Astrocyte (in vitro differentiated cells and primary cell): ENCODE measurements around the gene LRMDA. TPM values are rescaled to one million over a fixed set of nuclear protein-coding genes. Genes with fewer than 3 reads are reported as not detected.

Source experiments
- DNase-seq: peaks from one replicate; pipeline ENCODE4 v3.0.0-alpha.2; 2010; ENCODE audit warnings: low read depth
- FAIRE-seq: peaks from 2 replicates; lab custom pipeline; 2011; peaks lifted over from hg19 to GRCh38; lab: Jason Lieb, UNC
- H2AFZ ChIP-seq: 2 replicates; pipeline ENCODE4 v1.6.0; 2012; ENCODE audit warnings: low read depth, low read length, inconsistent platforms
- H3K27ac ChIP-seq: 2 replicates; pipeline ENCODE4 v1.5.1; 2011; ENCODE audit warnings: low read depth, low read length, inconsistent platforms
- H3K27me3 ChIP-seq: 2 replicates; pipeline ENCODE4 v1.6.0; 2011; ENCODE audit warnings: low read length, inconsistent platforms; ENCODE audit not compliant: insufficient read depth
- H3K36me3 ChIP-seq: 2 replicates; pipeline ENCODE4 v1.5.1; 2011; ENCODE audit warnings: low read length, inconsistent platforms; ENCODE audit not compliant: insufficient read depth
- H3K4me1 ChIP-seq: 2 replicates; pipeline ENCODE4 v1.5.1; 2011; ENCODE audit warnings: low read length, inconsistent platforms; ENCODE audit not compliant: insufficient read depth
- H3K4me2 ChIP-seq: 2 replicates; pipeline ENCODE4 v1.6.0; 2012; ENCODE audit warnings: low read length, inconsistent platforms
- H3K4me3 ChIP-seq: 2 replicates; pipeline ENCODE4 v1.5.1; 2011; ENCODE audit warnings: low read depth, mild to moderate bottlenecking, low read length, inconsistent platforms; ENCODE audit not compliant: insufficient read depth
- H3K79me2 ChIP-seq: 2 replicates; pipeline ENCODE4 v1.6.0; 2012; ENCODE audit warnings: mild to moderate bottlenecking, low read length, inconsistent platforms; ENCODE audit not compliant: insufficient read depth
- H3K9ac ChIP-seq: 2 replicates; pipeline ENCODE4 v1.6.0; 2012; ENCODE audit warnings: mild to moderate bottlenecking, low read length, inconsistent platforms
- H3K9me3 ChIP-seq: 2 replicates; pipeline ENCODE4 v1.5.1; 2012; ENCODE audit warnings: low read depth, mild to moderate bottlenecking, low read length, inconsistent platforms; ENCODE audit not compliant: insufficient read depth
- H4K20me1 ChIP-seq: 2 replicates; pipeline ENCODE4 v1.6.0; 2012; ENCODE audit warnings: low read length, inconsistent platforms; ENCODE audit not compliant: insufficient read depth
- H3K27ac Mint-ChIP-seq: one replicate; pipeline ENCODE4 v1.8.0; 2021; ENCODE audit warnings: mild to moderate bottlenecking, mixed read lengths; ENCODE audit not compliant: unreplicated experiment
- H3K27me3 Mint-ChIP-seq: one replicate; pipeline ENCODE4 v1.8.0; 2021; ENCODE audit warnings: low read depth, mixed read lengths; ENCODE audit not compliant: unreplicated experiment
- H3K36me3 Mint-ChIP-seq: one replicate; pipeline ENCODE4 v1.8.0; 2021; ENCODE audit warnings: low read depth, mixed read lengths; ENCODE audit not compliant: unreplicated experiment
- H3K4me1 Mint-ChIP-seq: one replicate; pipeline ENCODE4 v1.8.0; 2021; ENCODE audit warnings: low read depth, mixed read lengths; ENCODE audit not compliant: unreplicated experiment
- H3K4me3 Mint-ChIP-seq: one replicate; pipeline ENCODE4 v1.8.0; 2021; ENCODE audit warnings: mild to moderate bottlenecking, moderate library complexity, mixed read lengths; ENCODE audit not compliant: unreplicated experiment
- H3K9me3 Mint-ChIP-seq: one replicate; pipeline ENCODE4 v1.8.0; 2021; ENCODE audit warnings: mild to moderate bottlenecking, mixed read lengths; ENCODE audit not compliant: unreplicated experiment
- CTCF ChIP-seq: IDR thresholded peaks from 2 replicates; pipeline ENCODE4 v1.5.1; 2011; ENCODE audit warnings: low read depth, mild to moderate bottlenecking, inconsistent platforms, low read length, moderate library complexity; ENCODE audit not compliant: insufficient read depth
- EZH2 ChIP-seq: IDR thresholded peaks from 2 replicates; pipeline ENCODE4 v1.6.1; 2012; ENCODE audit warnings: mild to moderate bottlenecking, low read length, inconsistent platforms; ENCODE audit not compliant: insufficient read depth
- total RNA-seq: library from RNA; stranded (reverse); gene quantifications from 2 replicates; pipeline ENCODE4 v1.2.1, GENCODE V29; 2021

LRMDA gene
- total RNA-seq, 1 donor from 2014 or later, result 2.7 TPM

DNA sequence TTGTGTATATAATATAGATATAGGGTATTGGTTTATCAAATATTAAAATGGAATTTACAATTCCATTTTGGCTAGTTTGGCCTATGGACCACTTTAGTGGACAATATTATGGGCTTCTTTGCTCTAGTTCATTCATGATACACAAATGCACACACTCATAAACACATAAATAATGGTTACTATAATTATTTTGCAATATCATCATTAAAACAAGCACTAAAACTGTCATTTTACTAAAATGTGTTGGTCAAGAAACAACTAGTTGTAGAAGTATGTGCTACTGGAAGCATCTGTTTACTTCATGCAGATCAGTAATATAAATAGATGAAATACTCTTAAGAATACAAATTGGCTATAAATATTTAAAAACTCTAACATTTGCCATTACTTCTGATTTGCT lies 1131.9 kb downstream of the LRMDA start:
- Histone ChIP-seq H3K4me1 (peaks cover 8% of the 10 kb centered on the region), H3K27ac (no peak overlapping the region), H3K9ac (no peak overlapping the region), H4K20me1 (no peaks in the 10 kb centered on the region), H3K9me3 (no peaks in the 10 kb centered on the region), H3K4me3 (no peak overlapping the region), H3K36me3 (no peaks in the 10 kb centered on the region), H3K27me3 (no peaks in the 10 kb centered on the region), H3K79me2 (no peaks in the 10 kb centered on the region), H3K4me2 (no peak overlapping the region), H2AFZ (no peak overlapping the region)
- Mint-ChIP-seq H3K27ac (no peak overlapping the region), H3K9me3 (no peaks in the 10 kb centered on the region), H3K27me3 (no peaks in the 10 kb centered on the region), H3K36me3 (no peaks in the 10 kb centered on the region), H3K4me3 (no peak overlapping the region), H3K4me1 (peaks cover 4% of the 10 kb centered on the region)
- DNase-seq (no peak), FAIRE-seq (no peak)
- TF ChIP-seq EZH2, result no peak
- no peak for TF ChIP-seq CTCF

- H3K36me3 Mint-ChIP-seq, result no peaks in the 10 kb centered on the region
- H3K27me3 Mint-ChIP-seq, result no peaks in the 10 kb centered on the region
- H3K4me2 ChIP-seq, result no peak overlapping the region
- no peaks in the 10 kb centered on the region for H3K9me3 ChIP-seq
- no peak for TF ChIP-seq CTCF
- no peak for TF ChIP-seq EZH2
- H3K27me3 ChIP-seq, result no peaks in the 10 kb centered on the region
- no peak overlapping the region for H2AFZ ChIP-seq
- FAIRE-seq (no peak), DNase-seq (no peak)
- no peaks in the 10 kb centered on the region for H3K4me1 ChIP-seq
- H3K36me3 ChIP-seq, result no peaks in the 10 kb centered on the region
- H3K4me3 Mint-ChIP-seq, result no peak overlapping the region
- H3K9me3 Mint-ChIP-seq, result no peaks in the 10 kb centered on the region
- H3K27ac ChIP-seq, result no peak overlapping the region
- no peak overlapping the region for H3K27ac Mint-ChIP-seq
- H3K9ac ChIP-seq, result no peak overlapping the region
- no peak overlapping the region for H3K4me3 ChIP-seq
- peaks cover 11% of the 10 kb centered on the region for H3K4me1 Mint-ChIP-seq
- H3K79me2 ChIP-seq, result no peaks in the 10 kb centered on the region
- no peaks in the 10 kb centered on the region for H4K20me1 ChIP-seq
Observed at GRCh38 chr10:76572021-76572420, 1140.6 kb downstream of the LRMDA start.

DNA sequence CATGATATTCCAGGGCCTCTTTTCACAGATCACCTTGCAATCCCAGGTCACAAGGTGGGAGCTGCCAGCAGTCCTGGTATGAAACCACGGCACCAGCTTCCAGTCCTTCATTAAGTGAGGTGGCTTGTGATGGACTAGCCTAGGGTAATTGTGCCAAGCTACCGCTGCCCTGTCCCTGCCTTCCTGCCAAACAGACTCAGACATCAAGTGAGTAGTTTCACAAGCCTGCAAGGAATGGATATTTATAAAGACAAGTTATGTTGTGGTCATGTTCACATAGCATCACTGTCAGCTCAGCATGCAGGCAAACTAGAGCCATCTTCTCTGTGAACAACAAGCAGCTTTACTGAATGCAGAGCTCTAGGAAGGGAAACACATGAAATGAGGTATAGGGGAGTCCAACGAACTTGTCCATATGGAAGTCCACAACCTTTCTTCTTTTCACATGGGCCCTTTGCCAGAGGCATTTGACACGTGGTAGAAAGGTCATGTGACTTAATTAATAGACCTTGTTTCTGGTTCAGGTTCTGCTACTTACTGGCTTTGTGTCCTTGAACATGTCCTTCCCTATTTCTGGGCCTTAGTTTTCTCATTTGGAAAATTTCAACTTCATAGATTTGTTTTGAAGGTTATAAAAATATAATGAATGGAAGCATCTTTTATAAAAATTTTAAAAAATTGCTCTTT lies 1145.0 kb downstream of the LRMDA start:
- Histone ChIP-seq H3K4me3 (no peak overlapping the region), H3K27ac (no peak overlapping the region), H3K4me2 (no peak overlapping the region), H2AFZ (no peak overlapping the region), H3K36me3 (no peaks in the 10 kb centered on the region), H3K9ac (no peak overlapping the region), H3K4me1 (no peaks in the 10 kb centered on the region), H3K79me2 (no peaks in the 10 kb centered on the region), H3K27me3 (no peaks in the 10 kb centered on the region), H4K20me1 (no peaks in the 10 kb centered on the region), H3K9me3 (no peaks in the 10 kb centered on the region)
- no peak overlapping the region for H3K4me3 Mint-ChIP-seq
- no peaks in the 10 kb centered on the region for H3K27me3 Mint-ChIP-seq
- no peak overlapping the region for H3K27ac Mint-ChIP-seq
- DNase-seq (peak; percentile 83), FAIRE-seq (peak; percentile 91)
- H3K4me1 Mint-ChIP-seq, result peaks cover 12% of the 10 kb centered on the region
- TF ChIP-seq CTCF, result no peak
- no peak for TF ChIP-seq EZH2
- no peaks in the 10 kb centered on the region for H3K36me3 Mint-ChIP-seq
- no peaks in the 10 kb centered on the region for H3K9me3 Mint-ChIP-seq
